Spinal cord (tissue), 10 donors: Measurements from ENCODE around the gene POLR3K. TPM values are rescaled to one million over a fixed set of nuclear protein-coding genes. Genes with fewer than 3 reads are reported as not detected.
A peak's percentile ranks its signal among the peaks of the same experiment; 100 is the strongest.

Experiments
- DNase-seq, 6 donors: peaks; one replicate each; pipeline versions ENCODE4 v3.0.0 to v3.0.0-alpha.2; 2013 to 2015; ENCODE audit warnings: low spot score in 6 of 6, low read depth in 4 of 6
- H3K27ac ChIP-seq: one replicate; pipeline ENCODE4 v1.5.1; 2013; ENCODE audit warnings: low read depth, low read length, control low read depth
- H3K27me3 ChIP-seq: one replicate; pipeline ENCODE4 v1.6.1; 2013; ENCODE audit warnings: low read length; ENCODE audit not compliant: control insufficient read depth, insufficient read depth
- H3K36me3 ChIP-seq: one replicate; pipeline ENCODE4 v1.6.1; 2013; ENCODE audit warnings: low read length; ENCODE audit not compliant: control insufficient read depth, insufficient read depth
- H3K4me1 ChIP-seq: one replicate; pipeline ENCODE4 v1.6.1; 2013; ENCODE audit warnings: low read length; ENCODE audit not compliant: control insufficient read depth, insufficient read depth
- H3K4me3 ChIP-seq: one replicate; pipeline ENCODE4 v1.5.1; 2013; ENCODE audit warnings: low read depth, low read length, control low read depth
- H3K9me3 ChIP-seq: one replicate; pipeline ENCODE4 v1.6.1; 2013; ENCODE audit warnings: low read length; ENCODE audit not compliant: control insufficient read depth, insufficient read depth
- WGBS: methylation state at CpG from one replicate; pipeline ENCODE4 v1.1.5; 2013; ENCODE audit warnings: missing lambda C conversion rate; ENCODE audit not compliant: insufficient coverage; 5-methylcytosine and 5-hydroxymethylcytosine counted together
- polyA plus RNA-seq, 2 donors: library from polyadenylated mRNA; unstranded; fragments of 120-200 nt; gene quantifications; one replicate each; pipeline ENCODE4 v1.2.1, GENCODE V29; 2013; ENCODE audit not compliant: insufficient read length in 2 of 2
- total RNA-seq, 2 donors: library from RNA; depleted of rRNA in 1 of 2; stranded (reverse); fragments of 120-200 nt in 1 of 2; fragments of >200 nt in 1 of 2; gene quantifications; one replicate each; pipeline versions ENCODE4 v1.2.3 to v1.2.4, GENCODE V29; 2013 to 2014
- donor health status: healthy.

Gene POLR3K
- total and polyA plus RNA-seq, 4 donors = 4.6 to 18.8 (median 11.0) TPM

- Histone ChIP-seq H3K36me3 (peaks cover 49% of the 10 kb centered on the region), H3K4me3 (peak overlapping the region; percentile 49), H3K9me3 (no peaks in the 10 kb centered on the region), H3K4me1 (peaks cover 59% of the 10 kb centered on the region), H3K27ac (peak overlapping the region; percentile 7), H3K27me3 (no peaks in the 10 kb centered on the region)
- 79% methylated on average over 32 of the region's 32 CpGs for WGBS
- no peak for DNase-seq
Observed at GRCh38 chr16:79151-80054, 26.0 kb upstream of the POLR3K start.

- Histone ChIP-seq H3K4me1 (peaks cover 59% of the 10 kb centered on the region), H3K4me3 (peak overlapping the region; percentile 49), H3K9me3 (no peaks in the 10 kb centered on the region), H3K27me3 (peaks cover 2% of the 10 kb centered on the region), H3K27ac (peak overlapping the region; percentile 67), H3K36me3 (peaks cover 41% of the 10 kb centered on the region)
- WGBS = 8% methylated on average over 34 of the region's 36 CpGs
- peak in 2 of 6 donors; percentile 45 to 46 for DNase-seq
Observed at GRCh38 chr16:78444-79150, 25.2 kb upstream of the POLR3K start.

- Histone ChIP-seq H3K27me3 (peaks cover 8% of the 10 kb centered on the region), H3K4me3 (peak within 1 kb of the TSS; percentile 50), H3K9me3 (no peaks in the 10 kb centered on the region), H3K36me3 (peaks cover 35% of the 10 kb centered on the region), H3K4me1 (peaks cover 65% of the 10 kb centered on the region), H3K27ac (peak within 1 kb of the TSS; percentile 77)
- peak in 4 of 6 donors; percentile 70 to 95 (median 88) for DNase-seq
- WGBS = under 1% methylated on average over 83 of the region's 83 CpGs
Observed at GRCh38 chr16:77807-78443, 24.5 kb upstream of the POLR3K start, which contains the start of gene MPG. TSS of gene MPG (plus strand) at chr16:78225. CDS start at chr16:78310, 85 bp downstream.

GRCh38 chr16:77273-77806, 23.9 kb upstream of the POLR3K start:
- H3K9me3 ChIP-seq = no peaks in the 10 kb centered on the region
- peak in 2 of 6 donors; percentile 39 to 66 for DNase-seq
- peaks cover 13% of the 10 kb centered on the region for H3K27me3 ChIP-seq
- H3K4me1 ChIP-seq = peaks cover 68% of the 10 kb centered on the region
- H3K36me3 ChIP-seq = peaks cover 29% of the 10 kb centered on the region
- peak overlapping the region; percentile 77 for H3K27ac ChIP-seq
- peak overlapping the region; percentile 50 for H3K4me3 ChIP-seq
- 22% methylated on average over 27 of the region's 31 CpGs for WGBS

GRCh38 chr16:76535-77272, 23.3 kb upstream of the POLR3K start:
- Histone ChIP-seq H3K9me3 (no peaks in the 10 kb centered on the region), H3K36me3 (peaks cover 26% of the 10 kb centered on the region), H3K27me3 (peaks cover 14% of the 10 kb centered on the region), H3K27ac (peak overlapping the region; percentile 77), H3K4me1 (peaks cover 72% of the 10 kb centered on the region), H3K4me3 (peak overlapping the region; percentile 50)
- DNase-seq = no peak
- 57% methylated on average over 7 of the region's 13 CpGs for WGBS

GRCh38 chr16:75580-76501, 22.4 kb upstream of the POLR3K start:
- no peak overlapping the region for H3K4me3 ChIP-seq
- H3K4me1 ChIP-seq = peaks cover 81% of the 10 kb centered on the region
- no peak for DNase-seq
- WGBS = 48% methylated on average over 5 of the region's 11 CpGs
- no peaks in the 10 kb centered on the region for H3K9me3 ChIP-seq
- H3K36me3 ChIP-seq = peaks cover 24% of the 10 kb centered on the region
- H3K27me3 ChIP-seq = peaks cover 21% of the 10 kb centered on the region
- peak overlapping the region; percentile 77 for H3K27ac ChIP-seq

GRCh38 chr16:74747-75334, 21.4 kb upstream of the POLR3K start:
- Histone ChIP-seq H3K27me3 (peaks cover 27% of the 10 kb centered on the region), H3K36me3 (peaks cover 15% of the 10 kb centered on the region), H3K27ac (peak overlapping the region; percentile 77), H3K9me3 (no peaks in the 10 kb centered on the region), H3K4me1 (peaks cover 88% of the 10 kb centered on the region), H3K4me3 (no peak overlapping the region)
- 45% methylated on average over 13 of the region's 16 CpGs for WGBS
- no peak for DNase-seq
